GM23338 (cell line): ENCODE measurements around the gene MTA3. TPM values are rescaled to one million over a fixed set of nuclear protein-coding genes. Genes with fewer than 3 reads are reported as not detected.

Experiments used
- ATAC-seq: fragments of 200-7000 bp; cut with Tn5 transposase; 3 replicates; pipeline ENCODE4 v1.9.1; 2020
- DNase-seq: peaks from one replicate; pipeline ENCODE4 v3.0.0-alpha.2; 2015; ENCODE audit warnings: low spot score
- H2AFZ ChIP-seq: fragments of 200-600 bp; sonication (generic); 2 replicates; pipeline ENCODE4 v1.8.0; 2016; ENCODE audit warnings: antibody characterized with exemption, mild to moderate bottlenecking, moderate library complexity
- H3F3A ChIP-seq: fragments of 200-600 bp; sonication (generic); replicated peaks from 2 replicates; pipeline ENCODE4 v1.8.0; 2017; ENCODE audit warnings: antibody characterized with exemption, mixed run types, low read depth
- H3K27ac ChIP-seq: fragments of 200-600 bp; sonication (generic); 2 replicates; pipeline ENCODE4 v1.6.1; 2016; ENCODE audit warnings: low read depth
- H3K27me3 ChIP-seq: fragments of 200-600 bp; sonication (generic); 2 replicates; pipeline ENCODE4 v1.8.0; 2016; ENCODE audit warnings: mild to moderate bottlenecking, mixed run types, moderate library complexity; ENCODE audit not compliant: insufficient read depth
- H3K36me3 ChIP-seq: fragments of 200-600 bp; sonication (generic); 2 replicates; pipeline ENCODE4 v1.8.0; 2016; ENCODE audit warnings: mild to moderate bottlenecking; ENCODE audit not compliant: insufficient read depth
- H3K4me1 ChIP-seq: fragments of 200-600 bp; sonication (generic); 2 replicates; pipeline ENCODE4 v1.8.0; 2016; ENCODE audit warnings: mild to moderate bottlenecking, moderate library complexity; ENCODE audit not compliant: insufficient read depth
- H3K4me2 ChIP-seq: fragments of 200-600 bp; sonication (generic); 2 replicates; pipeline ENCODE4 v1.7.1; 2017; ENCODE audit warnings: mixed run types
- H3K4me3 ChIP-seq: fragments of 200-600 bp; sonication (generic); 2 replicates; pipeline ENCODE4 v1.6.1; 2016; ENCODE audit warnings: mixed run types
- H3K79me2 ChIP-seq: fragments of 200-600 bp; sonication (generic); replicated peaks from 2 replicates; pipeline ENCODE4 v1.8.0; 2017; ENCODE audit warnings: mild to moderate bottlenecking; ENCODE audit not compliant: insufficient read depth
- H3K9me2 ChIP-seq: fragments of 200-600 bp; sonication (generic); 2 replicates; pipeline ENCODE4 v1.8.0; 2017; ENCODE audit not compliant: insufficient read depth
- H4K20me1 ChIP-seq: fragments of 200-600 bp; sonication (generic); replicated peaks from 2 replicates; pipeline ENCODE4 v1.8.0; 2017; ENCODE audit warnings: mild to moderate bottlenecking; ENCODE audit not compliant: insufficient read depth
- H3K27ac Mint-ChIP-seq: 2 replicates; pipeline ENCODE4 v1.8.0; 2020; ENCODE audit warnings: inconsistent platforms, mild to moderate bottlenecking, moderate library complexity, mixed read lengths
- H3K27me3 Mint-ChIP-seq: 3 replicates; pipeline ENCODE4 v1.8.0; 2022; ENCODE audit warnings: low read depth, mild to moderate bottlenecking, moderate library complexity, mixed read lengths, inconsistent platforms; ENCODE audit not compliant: insufficient read depth, poor library complexity
- H3K36me3 Mint-ChIP-seq: 3 replicates; pipeline ENCODE4 v1.8.0; 2021; ENCODE audit warnings: low read depth, mild to moderate bottlenecking, inconsistent platforms, moderate library complexity, mixed read lengths
- H3K4me1 Mint-ChIP-seq: 3 replicates; pipeline ENCODE4 v1.8.0; 2020; ENCODE audit warnings: mild to moderate bottlenecking, inconsistent platforms, mixed read lengths
- H3K4me3 Mint-ChIP-seq: 3 replicates; pipeline ENCODE4 v1.8.0; 2021; ENCODE audit warnings: moderate library complexity, mild to moderate bottlenecking, inconsistent platforms, mixed read lengths
- H3K9me3 Mint-ChIP-seq: 3 replicates; pipeline ENCODE4 v1.8.0; 2020; ENCODE audit warnings: moderate library complexity, mild to moderate bottlenecking, inconsistent platforms, mixed read lengths
- CREB1 ChIP-seq: fragments of 250-450 bp; sonication (Bioruptor Pico); IDR thresholded peaks from 2 replicates; pipeline ENCODE4 v1.5.0; 2020; ENCODE audit warnings: low read depth, mild to moderate bottlenecking, moderate library complexity
- EZH2 ChIP-seq: fragments of 200-600 bp; sonication (generic); IDR thresholded peaks from one replicate; pipeline ENCODE4 v1.8.0; 2017; ENCODE audit warnings: antibody characterized with exemption, mild to moderate bottlenecking, low read depth; ENCODE audit not compliant: unreplicated experiment
- EZH2phosphoT487 ChIP-seq: fragments of 200-600 bp; sonication (generic); IDR thresholded peaks from one replicate; pipeline ENCODE4 v1.8.1; 2018; ENCODE audit warnings: antibody characterized with exemption; ENCODE audit not compliant: unreplicated experiment
- JUNB ChIP-seq: IDR thresholded peaks from one replicate; pipeline ENCODE4 v1.6.1; 2016; ENCODE audit warnings: antibody characterized with exemption; ENCODE audit not compliant: unreplicated experiment
- NANOG ChIP-seq: IDR thresholded peaks from 2 replicates; pipeline ENCODE4 v1.6.1; 2016; ENCODE audit warnings: antibody characterized with exemption, borderline replicate concordance
- POLR2AphosphoS5 ChIP-seq: IDR thresholded peaks from 2 replicates; pipeline ENCODE4 v1.6.1; 2016; ENCODE audit warnings: antibody characterized with exemption, low read depth
- STAT1 ChIP-seq: IDR thresholded peaks from one replicate; pipeline ENCODE4 v1.6.1; 2016; ENCODE audit warnings: antibody characterized with exemption; ENCODE audit not compliant: unreplicated experiment
- ZNF114 ChIP-seq: fragments of 250-450 bp; sonication (Bioruptor Pico); IDR thresholded peaks from 2 replicates; pipeline ENCODE4 v1.5.0; 2020; ENCODE audit warnings: mild to moderate bottlenecking, moderate library complexity
- ZNF331 ChIP-seq: fragments of 250-450 bp; sonication (Bioruptor Pico); IDR thresholded peaks from 2 replicates; pipeline ENCODE4 v1.5.0; 2020; ENCODE audit warnings: low read depth, mild to moderate bottlenecking, moderate library complexity
- polyA plus RNA-seq: library from polyadenylated mRNA; unstranded; fragments of >200 nt; fragmentation: Nextera tagmentation; extraction: Ambion mirVana; gene quantifications from 2 replicates; pipeline ENCODE4 v1.2.1, GENCODE V29; 2016
- total RNA-seq: library from RNA; depleted of rRNA; stranded (reverse); fragments of >200 nt; shearing (Covaris generic); gene quantifications from 2 replicates; pipeline ENCODE4 v1.2.3, GENCODE V29; 2014
- TF ChIP-seq, protein P1 (sequence below), 2 experiments: fragments of 200-600 bp in 1 of 2; sonication (generic) in 1 of 2; conservative IDR thresholded peaks; 2 replicates each; pipeline versions ENCODE4 v1.5.1 to v1.6.1; 2016 to 2017; ENCODE audit warnings: antibody characterized with exemption in 2 of 2, low read depth in 2 of 2, mild to moderate bottlenecking in 2 of 2, moderate library complexity in 1 of 2
- TF ChIP-seq, protein P2 (sequence below): IDR thresholded peaks from one replicate; pipeline ENCODE4 v1.6.1; 2018; ENCODE audit warnings: antibody characterized with exemption; ENCODE audit not compliant: unreplicated experiment
- TF ChIP-seq, protein P3 (sequence below): fragments of 250-450 bp; sonication (Bioruptor Pico); IDR thresholded peaks from 2 replicates; pipeline ENCODE4 v1.5.0; 2020; ENCODE audit warnings: mild to moderate bottlenecking, moderate library complexity
- TF ChIP-seq, protein P4 (sequence below): IDR thresholded peaks from 2 replicates; pipeline ENCODE4 v1.6.1; 2016; ENCODE audit warnings: antibody characterized with exemption

Gene MTA3
- total and polyA plus RNA-seq, 2 experiments from 2014 or later: 162 to 208 TPM

DNA sequence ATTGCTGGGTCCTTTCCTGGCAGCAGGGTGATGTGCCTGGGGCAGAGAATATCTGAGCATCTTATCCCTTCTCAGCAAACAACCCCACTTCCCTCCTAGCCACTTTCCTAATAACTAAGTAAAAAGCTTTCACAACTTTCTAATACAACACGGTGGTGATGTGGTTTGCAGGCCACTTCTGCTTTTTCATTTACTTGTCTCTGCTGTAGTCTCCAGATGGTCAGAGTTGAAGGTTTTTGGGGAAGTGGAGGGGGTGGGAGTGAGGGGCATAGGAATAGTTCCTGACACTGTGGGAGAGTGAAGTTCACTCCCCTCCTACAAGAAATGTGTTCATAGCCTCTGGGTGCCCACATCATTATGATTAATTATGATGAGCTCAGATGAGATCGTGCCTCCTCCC, 183.9 kb downstream of the MTA3 start:
- ATAC-seq: no peak
- H3K9me3 Mint-ChIP-seq: no peaks in the 10 kb centered on the region
- H3K27ac Mint-ChIP-seq: no peak overlapping the region
- TF ChIP-seq STAT1 (no peak), NANOG (no peak), CREB1 (no peak), ZNF331 (CRISPR knock-in tag) (no peak), EZH2 (no peak), ZNF114 (CRISPR knock-in tag) (no peak), POLR2AphosphoS5 (no peak), JUNB (no peak), EZH2phosphoT487 (no peak)
- TF ChIP-seq, protein P1, sequence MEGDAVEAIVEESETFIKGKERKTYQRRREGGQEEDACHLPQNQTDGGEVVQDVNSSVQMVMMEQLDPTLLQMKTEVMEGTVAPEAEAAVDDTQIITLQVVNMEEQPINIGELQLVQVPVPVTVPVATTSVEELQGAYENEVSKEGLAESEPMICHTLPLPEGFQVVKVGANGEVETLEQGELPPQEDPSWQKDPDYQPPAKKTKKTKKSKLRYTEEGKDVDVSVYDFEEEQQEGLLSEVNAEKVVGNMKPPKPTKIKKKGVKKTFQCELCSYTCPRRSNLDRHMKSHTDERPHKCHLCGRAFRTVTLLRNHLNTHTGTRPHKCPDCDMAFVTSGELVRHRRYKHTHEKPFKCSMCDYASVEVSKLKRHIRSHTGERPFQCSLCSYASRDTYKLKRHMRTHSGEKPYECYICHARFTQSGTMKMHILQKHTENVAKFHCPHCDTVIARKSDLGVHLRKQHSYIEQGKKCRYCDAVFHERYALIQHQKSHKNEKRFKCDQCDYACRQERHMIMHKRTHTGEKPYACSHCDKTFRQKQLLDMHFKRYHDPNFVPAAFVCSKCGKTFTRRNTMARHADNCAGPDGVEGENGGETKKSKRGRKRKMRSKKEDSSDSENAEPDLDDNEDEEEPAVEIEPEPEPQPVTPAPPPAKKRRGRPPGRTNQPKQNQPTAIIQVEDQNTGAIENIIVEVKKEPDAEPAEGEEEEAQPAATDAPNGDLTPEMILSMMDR (conservative IDR thresholded peaks at IDR 0.05; ENCODE audit: low read depth in 2 of 2): no peak
- TF ChIP-seq, protein P2, sequence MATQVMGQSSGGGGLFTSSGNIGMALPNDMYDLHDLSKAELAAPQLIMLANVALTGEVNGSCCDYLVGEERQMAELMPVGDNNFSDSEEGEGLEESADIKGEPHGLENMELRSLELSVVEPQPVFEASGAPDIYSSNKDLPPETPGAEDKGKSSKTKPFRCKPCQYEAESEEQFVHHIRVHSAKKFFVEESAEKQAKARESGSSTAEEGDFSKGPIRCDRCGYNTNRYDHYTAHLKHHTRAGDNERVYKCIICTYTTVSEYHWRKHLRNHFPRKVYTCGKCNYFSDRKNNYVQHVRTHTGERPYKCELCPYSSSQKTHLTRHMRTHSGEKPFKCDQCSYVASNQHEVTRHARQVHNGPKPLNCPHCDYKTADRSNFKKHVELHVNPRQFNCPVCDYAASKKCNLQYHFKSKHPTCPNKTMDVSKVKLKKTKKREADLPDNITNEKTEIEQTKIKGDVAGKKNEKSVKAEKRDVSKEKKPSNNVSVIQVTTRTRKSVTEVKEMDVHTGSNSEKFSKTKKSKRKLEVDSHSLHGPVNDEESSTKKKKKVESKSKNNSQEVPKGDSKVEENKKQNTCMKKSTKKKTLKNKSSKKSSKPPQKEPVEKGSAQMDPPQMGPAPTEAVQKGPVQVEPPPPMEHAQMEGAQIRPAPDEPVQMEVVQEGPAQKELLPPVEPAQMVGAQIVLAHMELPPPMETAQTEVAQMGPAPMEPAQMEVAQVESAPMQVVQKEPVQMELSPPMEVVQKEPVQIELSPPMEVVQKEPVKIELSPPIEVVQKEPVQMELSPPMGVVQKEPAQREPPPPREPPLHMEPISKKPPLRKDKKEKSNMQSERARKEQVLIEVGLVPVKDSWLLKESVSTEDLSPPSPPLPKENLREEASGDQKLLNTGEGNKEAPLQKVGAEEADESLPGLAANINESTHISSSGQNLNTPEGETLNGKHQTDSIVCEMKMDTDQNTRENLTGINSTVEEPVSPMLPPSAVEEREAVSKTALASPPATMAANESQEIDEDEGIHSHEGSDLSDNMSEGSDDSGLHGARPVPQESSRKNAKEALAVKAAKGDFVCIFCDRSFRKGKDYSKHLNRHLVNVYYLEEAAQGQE: no peak
- TF ChIP-seq, protein P3, sequence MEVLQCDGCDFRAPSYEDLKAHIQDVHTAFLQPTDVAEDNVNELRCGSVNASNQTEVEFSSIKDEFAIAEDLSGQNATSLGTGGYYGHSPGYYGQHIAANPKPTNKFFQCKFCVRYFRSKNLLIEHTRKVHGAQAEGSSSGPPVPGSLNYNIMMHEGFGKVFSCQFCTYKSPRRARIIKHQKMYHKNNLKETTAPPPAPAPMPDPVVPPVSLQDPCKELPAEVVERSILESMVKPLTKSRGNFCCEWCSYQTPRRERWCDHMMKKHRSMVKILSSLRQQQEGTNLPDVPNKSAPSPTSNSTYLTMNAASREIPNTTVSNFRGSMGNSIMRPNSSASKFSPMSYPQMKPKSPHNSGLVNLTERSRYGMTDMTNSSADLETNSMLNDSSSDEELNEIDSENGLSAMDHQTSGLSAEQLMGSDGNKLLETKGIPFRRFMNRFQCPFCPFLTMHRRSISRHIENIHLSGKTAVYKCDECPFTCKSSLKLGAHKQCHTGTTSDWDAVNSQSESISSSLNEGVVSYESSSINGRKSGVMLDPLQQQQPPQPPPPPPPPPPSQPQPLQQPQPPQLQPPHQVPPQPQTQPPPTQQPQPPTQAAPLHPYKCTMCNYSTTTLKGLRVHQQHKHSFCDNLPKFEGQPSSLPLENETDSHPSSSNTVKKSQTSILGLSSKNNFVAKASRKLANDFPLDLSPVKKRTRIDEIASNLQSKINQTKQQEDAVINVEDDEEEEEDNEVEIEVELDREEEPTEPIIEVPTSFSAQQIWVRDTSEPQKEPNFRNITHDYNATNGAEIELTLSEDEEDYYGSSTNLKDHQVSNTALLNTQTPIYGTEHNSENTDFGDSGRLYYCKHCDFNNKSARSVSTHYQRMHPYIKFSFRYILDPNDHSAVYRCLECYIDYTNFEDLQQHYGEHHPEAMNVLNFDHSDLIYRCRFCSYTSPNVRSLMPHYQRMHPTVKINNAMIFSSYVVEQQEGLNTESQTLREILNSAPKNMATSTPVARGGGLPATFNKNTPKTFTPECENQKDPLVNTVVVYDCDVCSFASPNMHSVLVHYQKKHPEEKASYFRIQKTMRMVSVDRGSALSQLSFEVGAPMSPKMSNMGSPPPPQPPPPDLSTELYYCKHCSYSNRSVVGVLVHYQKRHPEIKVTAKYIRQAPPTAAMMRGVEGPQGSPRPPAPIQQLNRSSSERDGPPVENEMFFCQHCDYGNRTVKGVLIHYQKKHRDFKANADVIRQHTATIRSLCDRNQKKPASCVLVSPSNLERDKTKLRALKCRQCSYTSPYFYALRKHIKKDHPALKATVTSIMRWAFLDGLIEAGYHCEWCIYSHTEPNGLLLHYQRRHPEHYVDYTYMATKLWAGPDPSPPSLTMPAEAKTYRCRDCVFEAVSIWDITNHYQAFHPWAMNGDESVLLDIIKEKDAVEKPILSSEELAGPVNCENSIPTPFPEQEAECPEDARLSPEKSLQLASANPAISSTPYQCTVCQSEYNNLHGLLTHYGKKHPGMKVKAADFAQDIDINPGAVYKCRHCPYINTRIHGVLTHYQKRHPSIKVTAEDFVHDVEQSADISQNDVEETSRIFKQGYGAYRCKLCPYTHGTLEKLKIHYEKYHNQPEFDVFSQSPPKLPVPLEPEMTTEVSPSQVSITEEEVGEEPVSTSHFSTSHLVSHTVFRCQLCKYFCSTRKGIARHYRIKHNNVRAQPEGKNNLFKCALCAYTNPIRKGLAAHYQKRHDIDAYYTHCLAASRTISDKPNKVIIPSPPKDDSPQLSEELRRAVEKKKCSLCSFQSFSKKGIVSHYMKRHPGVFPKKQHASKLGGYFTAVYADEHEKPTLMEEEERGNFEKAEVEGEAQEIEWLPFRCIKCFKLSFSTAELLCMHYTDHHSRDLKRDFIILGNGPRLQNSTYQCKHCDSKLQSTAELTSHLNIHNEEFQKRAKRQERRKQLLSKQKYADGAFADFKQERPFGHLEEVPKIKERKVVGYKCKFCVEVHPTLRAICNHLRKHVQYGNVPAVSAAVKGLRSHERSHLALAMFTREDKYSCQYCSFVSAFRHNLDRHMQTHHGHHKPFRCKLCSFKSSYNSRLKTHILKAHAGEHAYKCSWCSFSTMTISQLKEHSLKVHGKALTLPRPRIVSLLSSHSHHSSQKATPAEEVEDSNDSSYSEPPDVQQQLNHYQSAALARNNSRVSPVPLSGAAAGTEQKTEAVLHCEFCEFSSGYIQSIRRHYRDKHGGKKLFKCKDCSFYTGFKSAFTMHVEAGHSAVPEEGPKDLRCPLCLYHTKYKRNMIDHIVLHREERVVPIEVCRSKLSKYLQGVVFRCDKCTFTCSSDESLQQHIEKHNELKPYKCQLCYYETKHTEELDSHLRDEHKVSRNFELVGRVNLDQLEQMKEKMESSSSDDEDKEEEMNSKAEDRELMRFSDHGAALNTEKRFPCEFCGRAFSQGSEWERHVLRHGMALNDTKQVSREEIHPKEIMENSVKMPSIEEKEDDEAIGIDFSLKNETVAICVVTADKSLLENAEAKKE: no peak
- TF ChIP-seq, protein P4, sequence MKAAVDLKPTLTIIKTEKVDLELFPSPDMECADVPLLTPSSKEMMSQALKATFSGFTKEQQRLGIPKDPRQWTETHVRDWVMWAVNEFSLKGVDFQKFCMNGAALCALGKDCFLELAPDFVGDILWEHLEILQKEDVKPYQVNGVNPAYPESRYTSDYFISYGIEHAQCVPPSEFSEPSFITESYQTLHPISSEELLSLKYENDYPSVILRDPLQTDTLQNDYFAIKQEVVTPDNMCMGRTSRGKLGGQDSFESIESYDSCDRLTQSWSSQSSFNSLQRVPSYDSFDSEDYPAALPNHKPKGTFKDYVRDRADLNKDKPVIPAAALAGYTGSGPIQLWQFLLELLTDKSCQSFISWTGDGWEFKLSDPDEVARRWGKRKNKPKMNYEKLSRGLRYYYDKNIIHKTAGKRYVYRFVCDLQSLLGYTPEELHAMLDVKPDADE: no peak
- H3K9me2 ChIP-seq: no peaks in the 10 kb centered on the region
- no peak overlapping the region for H2AFZ ChIP-seq
- H3K79me2 ChIP-seq: no peaks in the 10 kb centered on the region
- no peak overlapping the region for H3K4me3 Mint-ChIP-seq
- H3K4me2 ChIP-seq: no peak overlapping the region
- no peaks in the 10 kb centered on the region for H3K36me3 ChIP-seq
- peaks cover 6% of the 10 kb centered on the region for H3K4me1 Mint-ChIP-seq
- no peak overlapping the region for H3K4me3 ChIP-seq
- no peaks in the 10 kb centered on the region for H3K36me3 Mint-ChIP-seq
- no peak overlapping the region for H3K27ac ChIP-seq
- peaks cover 8% of the 10 kb centered on the region for H3K27me3 Mint-ChIP-seq
- H3F3A ChIP-seq: no peaks in the 10 kb centered on the region
- H4K20me1 ChIP-seq: no peaks in the 10 kb centered on the region
- H3K4me1 ChIP-seq: no peaks in the 10 kb centered on the region
- no peaks in the 10 kb centered on the region for H3K27me3 ChIP-seq
- no peak for DNase-seq
